A549 (cell line): ENCODE data around the gene ZSCAN10. TPM values are rescaled to one million over a fixed set of nuclear protein-coding genes. Genes with fewer than 3 reads are reported as not detected.
"Not testable (repeated sequence)": the region's sequence is repeated elsewhere in the genome, so short reads cannot be mapped to it uniquely, and the experiment has no call there.

Experiments
- ATAC-seq, 2 experiments: fragments of 200-7000 bp in 1 of 2; fragments of >200 bp in 1 of 2; cut with Nextera tagmentation in 1 of 2; cut with Tn5 transposase in 1 of 2; 3 replicates each; pipeline versions ENCODE4 v1.8.0 to v1.9.1; 2018 to 2020; ENCODE audit warnings: mild to moderate bottlenecking in 1 of 2, moderate library complexity in 1 of 2
- CTCF ChIA-PET: fragments of 300-600 bp; sonication (Branson Sonifier 250); formaldehyde crosslinking; extraction: SDS; loops from one replicate; lab custom pipeline; 2021; ENCODE audit warnings: antibody characterized with exemption, inconsistent platforms; lab: Yijun Ruan, JAX
- POLR2A ChIA-PET: fragments of 350-600 bp; formaldehyde crosslinking; extraction: SDS; loops from one replicate; lab custom pipeline; 2021; ENCODE audit warnings: antibody characterized with exemption, inconsistent platforms; lab: Yijun Ruan, JAX
- DNase-seq, 2 experiments: peaks; one replicate each; pipeline versions ENCODE4 v3.0.0 to v3.0.0-alpha.2; 2011 to 2016; ENCODE audit warnings: low read depth in 1 of 2, low spot score in 1 of 2
- FAIRE-seq: peaks from 2 replicates; lab custom pipeline; 2011; peaks lifted over from hg19 to GRCh38; lab: Jason Lieb, UNC
- H3K27ac ChIP-seq, 2 experiments: fragments of >200 bp; sonication (Bioruptor Twin); formaldehyde crosslinking; 3 replicates each; pipeline ENCODE4 v1.5.1; 2016 to 2017
- H3K4me1 ChIP-seq: fragments of >200 bp; sonication (Bioruptor Twin); formaldehyde crosslinking; 3 replicates; pipeline ENCODE4 v1.6.1; 2016
- H3K4me2 ChIP-seq: fragments of >200 bp; sonication (Bioruptor Twin); formaldehyde crosslinking; 3 replicates; pipeline ENCODE4 v1.6.1; 2016
- H3K4me3 ChIP-seq: fragments of >200 bp; sonication (Bioruptor Twin); formaldehyde crosslinking; 3 replicates; pipeline ENCODE4 v1.5.1; 2016
- H3K9me3 ChIP-seq: fragments of >200 bp; sonication (Bioruptor Twin); formaldehyde crosslinking; 3 replicates; pipeline ENCODE4 v1.6.1; 2016
- CBX8 ChIP-seq: fragments of 200-600 bp; sonication (generic); IDR thresholded peaks from 2 replicates; pipeline ENCODE4 v1.6.1; 2016
- CEBPB ChIP-seq, 2 experiments: fragments of >200 bp in 1 of 2; sonication (Bioruptor Twin) in 1 of 2; formaldehyde crosslinking in 1 of 2; IDR thresholded peaks; 2 replicates each; pipeline ENCODE4 v1.6.1; 2012 to 2016
- CTCF ChIP-seq: fragments of >200 bp; sonication (Bioruptor Twin); formaldehyde crosslinking; IDR thresholded peaks from 3 replicates; pipeline ENCODE4 v1.5.1; 2016
- EHF ChIP-seq: fragments of 250-450 bp; sonication (Bioruptor Pico); IDR thresholded peaks from 2 replicates; pipeline ENCODE4 v1.5.0; 2020; ENCODE audit warnings: mild to moderate bottlenecking
- ELK1 ChIP-seq: fragments of 150-350 bp; IDR thresholded peaks from 2 replicates; pipeline ENCODE4 v1.6.1; 2014; ENCODE audit warnings: low read depth, mild to moderate bottlenecking, low read length
- EP300 ChIP-seq, 2 experiments: fragments of >200 bp; sonication (Bioruptor Twin); formaldehyde crosslinking; IDR thresholded peaks; 2 replicates in 1 of 2; 3 replicates in 1 of 2; pipeline ENCODE4 v1.6.1; 2016 to 2017
- ESRRA ChIP-seq: fragments of 150-350 bp; IDR thresholded peaks from 2 replicates; pipeline ENCODE4 v1.6.1; 2014; ENCODE audit warnings: mild to moderate bottlenecking, low read length, borderline replicate concordance
- FOXS1 ChIP-seq: fragments of 250-450 bp; sonication (Bioruptor Pico); IDR thresholded peaks from 2 replicates; pipeline ENCODE4 v1.5.0; 2020; ENCODE audit warnings: mild to moderate bottlenecking, moderate library complexity
- GATA3 ChIP-seq: IDR thresholded peaks from 2 replicates; pipeline ENCODE4 v1.6.1; 2012; ENCODE audit warnings: borderline replicate concordance
- HMGXB4 ChIP-seq: fragments of 250-450 bp; sonication (Bioruptor Pico); IDR thresholded peaks from 2 replicates; pipeline ENCODE4 v1.5.0; 2021; ENCODE audit warnings: mild to moderate bottlenecking, moderate library complexity, borderline replicate concordance
- HOXB13 ChIP-seq: fragments of 250-450 bp; sonication (Bioruptor Pico); IDR thresholded peaks from 2 replicates; pipeline ENCODE4 v1.5.0; 2020; ENCODE audit warnings: low read depth, mild to moderate bottlenecking, moderate library complexity
- JUN ChIP-seq, 2 experiments: fragments of >200 bp; sonication (Bioruptor Twin); formaldehyde crosslinking; IDR thresholded peaks; 2 replicates in 1 of 2; 3 replicates in 1 of 2; pipeline ENCODE4 v1.6.1; 2016 to 2017
- JUNB ChIP-seq: fragments of >200 bp; sonication (Bioruptor Twin); formaldehyde crosslinking; IDR thresholded peaks from 2 replicates; pipeline ENCODE4 v1.6.1; 2016
- KDM5A ChIP-seq: fragments of 200-600 bp; sonication (generic); IDR thresholded peaks from 2 replicates; pipeline ENCODE4 v1.6.1; 2016; ENCODE audit warnings: antibody characterized with exemption, mild to moderate bottlenecking
- MAFK ChIP-seq: fragments of 450-650 bp; IDR thresholded peaks from 2 replicates; pipeline ENCODE4 v1.6.1; 2014; ENCODE audit not compliant: partially characterized antibody
- MAX ChIP-seq: IDR thresholded peaks from 2 replicates; pipeline ENCODE4 v1.6.1; 2012
- MYC ChIP-seq: IDR thresholded peaks from 2 replicates; pipeline ENCODE4 v1.6.1; 2012; ENCODE audit warnings: mild to moderate bottlenecking, inconsistent platforms, low read length, improper control_type of control experiment, borderline replicate concordance
- NFE2L2 ChIP-seq: fragments of 150-350 bp; conservative IDR thresholded peaks from 2 replicates; pipeline ENCODE4 v1.6.1; 2014; ENCODE audit warnings: low read length
- REST ChIP-seq: fragments of 200-600 bp; sonication (generic); IDR thresholded peaks from 2 replicates; pipeline ENCODE4 v1.6.1; 2016; ENCODE audit warnings: antibody characterized with exemption, mild to moderate bottlenecking, moderate library complexity
- RNF2 ChIP-seq: fragments of 200-600 bp; sonication (generic); IDR thresholded peaks from 2 replicates; pipeline ENCODE4 v1.6.1; 2016; ENCODE audit warnings: low read depth, mild to moderate bottlenecking, antibody characterized with exemption, moderate library complexity, borderline replicate concordance
- TFCP2L1 ChIP-seq: fragments of 250-450 bp; sonication (Bioruptor Pico); IDR thresholded peaks from 2 replicates; pipeline ENCODE4 v1.5.0; 2021; ENCODE audit warnings: mild to moderate bottlenecking
- ZC3H11A ChIP-seq: fragments of 450-650 bp; IDR thresholded peaks from 2 replicates; pipeline ENCODE4 v1.6.1; 2014; ENCODE audit warnings: antibody characterized with exemption, mild to moderate bottlenecking
- ZNF302 ChIP-seq: fragments of 250-450 bp; sonication (Bioruptor Pico); IDR thresholded peaks from 2 replicates; pipeline ENCODE4 v1.9.0; 2021; ENCODE audit warnings: inconsistent platforms, mild to moderate bottlenecking, moderate library complexity
- WGBS: methylation state at CpG from one replicate; pipeline ENCODE4 v1.1.6; 2017; ENCODE audit errors: missing lambda C conversion rate; 5-methylcytosine and 5-hydroxymethylcytosine counted together
- polyA plus RNA-seq, 4 experiments: library from polyadenylated mRNA; depleted of rRNA in 3 of 4; stranded (reverse); fragments of >200 nt; fragmentation: RNase III in 1 of 4; extraction: RNeasy Plus Mini Kit Qiagen cat#74134 plus additional on column Dnase treatment in 1 of 4; gene quantifications; 2 replicates in 3 of 4; 3 replicates in 1 of 4; pipeline ENCODE4 v1.2.3, GENCODE V29; 2011 to 2017

Gene ZSCAN10
- polyA plus RNA-seq, 2 of the 4 experiments (the other 2 are of a cell fraction), result 0.08 TPM; not detected in 1

GRCh38 chr16:3057181-3058138 lies 41.6 kb downstream of the ZSCAN10 start (continued):
- no peak for TF ChIP-seq HMGXB4 (CRISPR knock-in tag)
- no peak for TF ChIP-seq GATA3
- TF ChIP-seq ZNF302 (CRISPR knock-in tag), result no peak
- no peak for TF ChIP-seq NFE2L2

- H3K9me3 ChIP-seq, result no peaks in the 10 kb centered on the region
- POLR2A ChIA-PET, result no interaction called here
- CTCF ChIA-PET, result interaction anchor here (1.3 to 12.4 kb wide), 4 partner anchors 25 to 73 kb away, joined by 3 to 186 read pairs (median 6); partner anchors contain the start of gene ZNF213
- DNase-seq, result no peak
- no peak for TF ChIP-seq CEBPB (IDR thresholded peaks at IDR 0.05)
- TF ChIP-seq CBX8, result no peak
- TF ChIP-seq ZC3H11A, result no peak
- TF ChIP-seq TFCP2L1 (CRISPR knock-in tag), result no peak
- no peak for TF ChIP-seq FOXS1
- TF ChIP-seq HOXB13, result no peak
- no peak for TF ChIP-seq MAX
- no peak for TF ChIP-seq MAFK
- TF ChIP-seq ESRRA, result no peak
- TF ChIP-seq ZNF302 (CRISPR knock-in tag), result no peak
- no peak for TF ChIP-seq EHF (CRISPR knock-in tag)
- no peak for TF ChIP-seq RNF2
- TF ChIP-seq JUNB, result no peak
- no peak for TF ChIP-seq REST
- no peak for TF ChIP-seq JUN (IDR thresholded peaks at IDR 0.05)
- TF ChIP-seq MYC, result no peak
- TF ChIP-seq EP300 (IDR thresholded peaks at IDR 0.05), result no peak
- TF ChIP-seq CTCF, result no peak
- no peak for TF ChIP-seq ELK1
- TF ChIP-seq KDM5A, result no peak
- H3K4me2 ChIP-seq, result no peak overlapping the region
- no peak for FAIRE-seq
- H3K27ac ChIP-seq, result no peak overlapping the region
- no peak overlapping the region for H3K4me3 ChIP-seq
- 81% methylated on average over 19 of the region's 19 CpGs for WGBS
- peaks cover 10% of the 10 kb centered on the region for H3K4me1 ChIP-seq
- no peak for ATAC-seq
Observed at GRCh38 chr16:3056336-3057180, 42.5 kb downstream of the ZSCAN10 start.

- CTCF ChIA-PET, result interaction anchor here (1.3 to 12.4 kb wide), 4 partner anchors 24 to 74 kb away, joined by 3 to 186 read pairs (median 6); partner anchors contain the start of gene ZNF213
- POLR2A ChIA-PET, result not testable (repeated sequence)
Observed at GRCh38 chr16:3055734-3056115, 43.4 kb downstream of the ZSCAN10 start.

More at GRCh38 chr16:3055734-3056115, 43.4 kb downstream of the ZSCAN10 start:
- H3K4me3 ChIP-seq, H3K9me3 ChIP-seq, ATAC-seq, DNase-seq, H3K4me2 ChIP-seq, FAIRE-seq, H3K27ac ChIP-seq, H3K4me1 ChIP-seq: not testable (repeated sequence)
- 82% methylated on average over 7 of the region's 9 CpGs for WGBS
